ENCODE measurements around the gene PRKCZ. TPM values are rescaled to one million over a fixed set of nuclear protein-coding genes. Genes with fewer than 3 reads are reported as not detected.

PRKCZ gene
- total RNA-seq, 1 donor from 2014 or later, result 17.9 TPM

DNA sequence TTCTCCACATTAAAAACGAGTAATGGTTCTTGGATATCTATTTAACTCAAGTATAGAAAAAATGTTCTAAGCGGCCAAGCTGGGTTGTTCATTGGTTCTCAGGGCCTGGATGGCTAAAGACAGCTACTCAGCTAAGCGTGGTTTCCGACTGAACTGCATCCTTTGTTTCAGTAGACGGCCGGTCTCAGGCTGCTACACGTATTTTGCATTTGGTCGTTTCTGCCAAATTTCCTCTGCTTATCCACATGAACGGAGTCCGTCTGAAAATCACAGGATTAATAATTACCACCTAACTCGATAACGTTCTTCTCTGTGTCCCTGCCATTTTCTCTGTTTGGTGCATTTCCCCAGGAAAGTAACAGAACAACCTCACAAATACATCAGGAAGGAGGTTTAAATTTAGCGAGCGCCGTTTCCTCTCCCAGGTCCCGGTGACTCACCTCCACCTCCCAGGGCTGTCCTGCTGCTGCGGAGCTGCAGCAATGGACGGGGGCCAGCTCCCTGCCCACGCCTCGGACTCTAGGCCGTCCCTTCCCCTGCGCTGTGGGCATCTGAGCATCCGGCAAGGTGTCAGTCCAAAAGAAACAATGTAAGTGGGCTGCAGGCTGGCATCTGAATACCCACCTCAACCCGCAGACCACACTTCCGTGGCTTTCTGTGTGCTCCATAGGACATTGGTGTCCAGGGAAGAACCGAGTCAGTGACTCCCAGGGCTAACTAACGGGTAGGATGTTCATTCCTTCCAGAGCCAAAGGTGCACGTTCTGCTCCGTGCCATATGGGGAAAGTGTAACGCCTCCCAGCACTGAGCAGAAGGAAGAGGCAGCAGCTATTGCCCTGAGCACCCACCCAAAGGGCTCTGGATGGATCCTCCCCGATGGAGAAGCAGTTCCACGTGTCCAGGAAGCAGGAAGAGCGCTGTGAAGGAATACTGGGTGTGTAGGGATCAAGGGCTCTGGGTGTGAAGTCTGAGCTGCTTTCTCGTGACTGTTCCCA, 35.2 kb upstream of the PRKCZ start:
- Histone ChIP-seq H3K27ac (no peak overlapping the region), H3K27me3 (peaks cover 4% of the 10 kb centered on the region), H3K4me3 (no peak overlapping the region), H3K9me3 (no peaks in the 10 kb centered on the region), H3K36me3 (no peaks in the 10 kb centered on the region), H3K4me1 (peaks cover 7% of the 10 kb centered on the region)
- DNase-seq (ENCODE audit: extremely low spot score in 2 of 2), result no peak
- intact Hi-C loops (cut with DNase I), result no loop called here
- TF ChIP-seq, protein P1, sequence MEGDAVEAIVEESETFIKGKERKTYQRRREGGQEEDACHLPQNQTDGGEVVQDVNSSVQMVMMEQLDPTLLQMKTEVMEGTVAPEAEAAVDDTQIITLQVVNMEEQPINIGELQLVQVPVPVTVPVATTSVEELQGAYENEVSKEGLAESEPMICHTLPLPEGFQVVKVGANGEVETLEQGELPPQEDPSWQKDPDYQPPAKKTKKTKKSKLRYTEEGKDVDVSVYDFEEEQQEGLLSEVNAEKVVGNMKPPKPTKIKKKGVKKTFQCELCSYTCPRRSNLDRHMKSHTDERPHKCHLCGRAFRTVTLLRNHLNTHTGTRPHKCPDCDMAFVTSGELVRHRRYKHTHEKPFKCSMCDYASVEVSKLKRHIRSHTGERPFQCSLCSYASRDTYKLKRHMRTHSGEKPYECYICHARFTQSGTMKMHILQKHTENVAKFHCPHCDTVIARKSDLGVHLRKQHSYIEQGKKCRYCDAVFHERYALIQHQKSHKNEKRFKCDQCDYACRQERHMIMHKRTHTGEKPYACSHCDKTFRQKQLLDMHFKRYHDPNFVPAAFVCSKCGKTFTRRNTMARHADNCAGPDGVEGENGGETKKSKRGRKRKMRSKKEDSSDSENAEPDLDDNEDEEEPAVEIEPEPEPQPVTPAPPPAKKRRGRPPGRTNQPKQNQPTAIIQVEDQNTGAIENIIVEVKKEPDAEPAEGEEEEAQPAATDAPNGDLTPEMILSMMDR (IDR thresholded peaks at IDR 0.05), result no peak
- TF ChIP-seq POLR2AphosphoS5 (IDR thresholded peaks at IDR 0.05; ENCODE audit: insufficient read depth in 1 of 2, low read depth in 1 of 2), result no peak
- no peak for TF ChIP-seq POLR2A (IDR thresholded peaks at IDR 0.05)

DNA sequence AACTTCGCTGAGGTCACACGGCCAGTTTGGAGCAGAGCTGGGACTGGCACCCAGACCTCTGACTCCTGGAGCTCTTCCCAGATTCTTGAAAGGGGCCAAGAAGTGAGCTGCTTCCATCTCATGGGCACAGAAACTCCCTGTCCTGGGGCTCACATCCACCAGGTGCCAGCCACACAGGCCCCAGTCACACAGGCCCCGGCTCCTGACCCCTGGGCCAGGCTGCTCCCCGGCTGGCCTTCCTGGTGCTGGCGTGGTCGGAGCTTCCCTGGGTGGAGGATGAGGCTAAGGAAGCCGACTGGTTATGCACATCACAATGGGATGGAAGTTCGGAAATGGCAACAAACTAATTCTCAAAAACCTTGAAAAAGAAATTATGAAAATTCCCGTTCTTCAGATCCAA, 34.1 kb upstream of the PRKCZ start:
- Histone ChIP-seq H3K4me1 (peaks cover 7% of the 10 kb centered on the region), H3K27me3 (peaks cover 4% of the 10 kb centered on the region), H3K27ac (no peak overlapping the region), H3K9me3 (no peaks in the 10 kb centered on the region), H3K36me3 (no peaks in the 10 kb centered on the region), H3K4me3 (no peak overlapping the region)
- no peak for TF ChIP-seq POLR2A (IDR thresholded peaks at IDR 0.05)
- TF ChIP-seq, protein P1 (IDR thresholded peaks at IDR 0.05), result no peak
- TF ChIP-seq POLR2AphosphoS5 (IDR thresholded peaks at IDR 0.05; ENCODE audit: insufficient read depth in 1 of 2, low read depth in 1 of 2), result no peak
- no peak for DNase-seq (ENCODE audit: extremely low spot score in 2 of 2)
- intact Hi-C loops (cut with DNase I), result no loop called here

DNA sequence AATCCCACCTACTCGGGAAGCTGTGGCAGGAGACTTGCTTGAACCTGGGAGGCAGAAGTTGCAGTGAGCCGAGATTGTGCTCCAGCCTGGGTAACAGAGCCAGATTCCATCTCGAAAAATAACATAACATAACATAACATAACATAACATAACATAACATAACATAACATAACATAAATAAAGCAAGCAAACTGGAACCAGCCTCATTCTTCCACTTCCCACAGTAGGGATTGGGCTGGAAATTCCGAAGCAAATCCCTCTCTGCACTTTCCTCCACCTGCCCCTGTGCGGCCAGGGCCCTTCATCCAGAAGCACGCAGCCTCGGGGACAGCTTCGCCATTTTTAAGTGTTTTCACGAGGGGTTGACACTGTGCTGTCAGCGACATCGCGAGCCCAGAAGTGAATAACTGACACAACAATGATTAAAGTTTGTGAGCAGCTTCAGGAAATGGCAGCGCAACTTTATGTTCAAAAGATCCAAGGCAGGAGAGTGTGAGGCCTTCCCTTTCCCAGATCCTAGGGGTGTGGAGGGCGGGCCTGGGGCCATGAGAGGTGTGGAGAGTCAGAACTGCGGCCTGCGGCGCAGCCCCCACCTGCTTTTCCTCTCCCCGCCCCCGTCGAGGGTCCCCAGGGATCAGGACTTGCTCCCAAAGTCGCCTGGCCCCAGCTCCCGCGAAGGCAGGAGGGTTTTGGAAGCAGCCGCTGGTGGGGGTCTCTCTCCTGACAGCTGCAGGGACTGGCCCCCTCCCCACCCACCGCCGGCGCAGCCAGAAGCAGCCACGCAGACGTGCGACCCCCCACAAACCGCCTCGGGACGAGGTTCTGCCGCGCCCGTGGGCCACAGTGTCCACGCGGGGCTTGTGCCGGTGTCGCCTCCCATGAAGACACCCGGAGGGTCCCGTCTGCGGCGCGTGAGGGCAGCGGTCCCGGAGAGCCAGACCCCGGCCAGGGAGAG, 31.7 kb upstream of the PRKCZ start:
- TF ChIP-seq, protein P1 (IDR thresholded peaks at IDR 0.05), result no peak
- no peak for TF ChIP-seq POLR2AphosphoS5 (IDR thresholded peaks at IDR 0.05; ENCODE audit: insufficient read depth in 1 of 2, low read depth in 1 of 2)
- TF ChIP-seq POLR2A (IDR thresholded peaks at IDR 0.05), result no peak
- intact Hi-C loops (cut with DNase I), result no loop called here
- no peak overlapping the region for H3K27ac ChIP-seq
- H3K4me1 ChIP-seq, result peaks cover 7% of the 10 kb centered on the region
- DNase-seq (ENCODE audit: extremely low spot score in 2 of 2), result no peak
- no peaks in the 10 kb centered on the region for H3K9me3 ChIP-seq
- H3K36me3 ChIP-seq, result no peaks in the 10 kb centered on the region
- H3K4me3 ChIP-seq, result no peak overlapping the region
- H3K27me3 ChIP-seq, result peaks cover 4% of the 10 kb centered on the region

DNA sequence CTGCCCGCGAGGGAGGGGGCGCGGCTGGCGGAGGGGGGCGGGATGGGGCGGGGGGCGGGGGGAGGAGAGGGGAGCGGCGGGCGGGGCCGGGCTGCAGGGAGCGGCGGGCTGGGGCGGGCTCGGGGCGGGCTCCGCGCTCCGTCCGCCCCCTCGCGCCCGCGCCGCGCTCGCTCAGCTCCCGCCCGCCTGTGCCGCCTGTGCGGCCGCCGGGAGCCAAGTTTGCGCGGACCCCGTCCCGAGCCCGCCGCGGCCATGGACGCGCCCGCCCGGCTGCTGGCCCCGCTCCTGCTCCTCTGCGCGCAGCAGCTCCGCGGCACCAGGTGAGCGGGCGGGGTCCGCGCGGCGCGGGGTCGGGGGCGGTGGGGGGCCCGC, 31.1 kb upstream of the PRKCZ start, which contains the start of gene GABRD:
TSS of gene GABRD (plus strand) at position 174 of the 372 bp plus-strand sequence. CDS start at position 253, 79 bp downstream.
- TF ChIP-seq, protein P1 (IDR thresholded peaks at IDR 0.05), result no peak
- TF ChIP-seq POLR2AphosphoS5 (IDR thresholded peaks at IDR 0.05; ENCODE audit: insufficient read depth in 1 of 2, low read depth in 1 of 2), result no peak
- no peak for TF ChIP-seq POLR2A (IDR thresholded peaks at IDR 0.05)
- peak within 1 kb of the TSS; percentile 20 to 45 for H3K4me3 ChIP-seq
- no peaks in the 10 kb centered on the region for H3K9me3 ChIP-seq
- intact Hi-C loops (cut with DNase I), result no loop called here
- peaks cover 7% of the 10 kb centered on the region for H3K4me1 ChIP-seq
- peaks cover 4% of the 10 kb centered on the region for H3K27me3 ChIP-seq
- DNase-seq (ENCODE audit: extremely low spot score in 2 of 2), result no peak
- no peaks in the 10 kb centered on the region for H3K36me3 ChIP-seq
- no peak within 1 kb of the TSS for H3K27ac ChIP-seq

Data from vagina (tissue), 2 donors.